ENCODE data around the gene DCST2. TPM values are rescaled to one million over a fixed set of nuclear protein-coding genes. Genes with fewer than 3 reads are reported as not detected.

The DCST2 gene
- total RNA-seq, 1 experiment from 2014 or later = 0.61 TPM

DNA sequence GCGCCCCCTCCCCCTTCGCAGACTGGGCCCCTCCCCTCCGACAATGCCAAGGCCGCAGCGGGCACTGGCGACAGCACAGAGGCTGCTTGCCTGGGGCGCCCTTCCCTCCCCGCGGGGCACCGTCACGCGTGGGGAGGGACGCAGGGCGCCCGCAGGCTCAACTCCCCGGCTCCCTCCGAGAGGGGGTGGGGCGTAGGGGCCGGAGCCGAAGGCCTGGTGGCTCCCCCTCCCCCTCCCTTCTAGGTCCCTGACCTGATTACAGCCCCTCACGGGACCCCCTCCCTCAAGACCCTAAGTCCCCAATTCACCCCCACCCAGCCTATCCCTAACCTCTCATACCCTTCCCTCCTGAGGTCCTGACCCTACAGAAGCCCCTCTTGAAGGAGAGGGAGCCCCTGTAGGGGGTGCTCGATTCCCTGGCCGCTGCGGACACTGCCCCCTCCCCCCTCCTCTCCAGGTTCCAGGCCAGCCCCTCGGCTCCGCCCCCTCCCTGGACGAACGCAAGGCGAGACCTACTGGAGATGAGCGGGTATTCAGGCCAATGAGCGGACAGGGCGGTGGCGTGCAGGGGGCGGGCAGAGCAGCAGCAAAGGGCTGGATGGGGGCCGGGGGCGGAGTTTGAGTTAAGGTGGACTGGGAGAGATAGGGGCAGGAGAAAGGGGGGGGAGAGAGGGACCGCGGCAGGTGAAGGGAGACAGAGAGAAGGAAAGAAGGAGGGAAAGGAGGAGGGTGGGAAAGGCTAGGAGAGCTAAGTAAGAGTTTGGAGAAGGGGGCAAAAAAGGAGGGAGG, 31.7 kb downstream of the DCST2 start:
- H3K27me3 Mint-ChIP-seq (ENCODE audit: insufficient read depth, unreplicated experiment) = no peaks in the 10 kb centered on the region

GRCh38 chr1:155001425-155001674, 32.2 kb downstream of the DCST2 start:
- peak overlapping the region; percentile 92 for H3K4me3 ChIP-seq (ENCODE audit: low read depth, low read length)
- Mint-ChIP-seq H3K4me3 (ENCODE audit: unreplicated experiment) (peak overlapping the region; percentile 96), H3K4me1 (ENCODE audit: low read depth, unreplicated experiment) (peaks cover 25% of the 10 kb centered on the region), H3K27ac (ENCODE audit: unreplicated experiment) (peak overlapping the region; percentile 96), H3K36me3 (ENCODE audit: insufficient read depth, unreplicated experiment) (peaks cover 38% of the 10 kb centered on the region), H3K27me3 (ENCODE audit: insufficient read depth, unreplicated experiment) (no peaks in the 10 kb centered on the region), H3K9me3 (ENCODE audit: unreplicated experiment) (no peaks in the 10 kb centered on the region)
- ChIA-PET CTCF (interaction anchor here (1.0 kb wide), 2 partner anchors 15 to 28 kb away, joined by 3 to 5 read pairs; no protein-coding TSS in a partner anchor), POLR2A (interaction anchor here (0.6 to 0.9 kb wide), 3 partner anchors 18 to 65 kb away, joined by 3 to 4 read pairs (median 3); partner anchors contain the start of genes FLAD1 and PMVK)
- peaks cover 4% of the 10 kb centered on the region for H3K36me3 ChIP-seq (ENCODE audit: control insufficient read depth, insufficient read depth, low read length)
- H3K27me3 ChIP-seq (replicated peaks; ENCODE audit: control insufficient read depth, insufficient read depth, low read length) = no peaks in the 10 kb centered on the region
- no peak for DNase-seq
- peaks cover 19% of the 10 kb centered on the region for H3K4me1 ChIP-seq
- intact Hi-C loops (cut with micrococcal nuclease; ENCODE audit: unreplicated experiment) = loop anchor here (2.0 to 5.0 kb wide), 3 partner anchors 81 to 443 kb away; partner anchors contain the start of genes EFNA1 and UBE2Q1
- TF ChIP-seq, protein P1, sequence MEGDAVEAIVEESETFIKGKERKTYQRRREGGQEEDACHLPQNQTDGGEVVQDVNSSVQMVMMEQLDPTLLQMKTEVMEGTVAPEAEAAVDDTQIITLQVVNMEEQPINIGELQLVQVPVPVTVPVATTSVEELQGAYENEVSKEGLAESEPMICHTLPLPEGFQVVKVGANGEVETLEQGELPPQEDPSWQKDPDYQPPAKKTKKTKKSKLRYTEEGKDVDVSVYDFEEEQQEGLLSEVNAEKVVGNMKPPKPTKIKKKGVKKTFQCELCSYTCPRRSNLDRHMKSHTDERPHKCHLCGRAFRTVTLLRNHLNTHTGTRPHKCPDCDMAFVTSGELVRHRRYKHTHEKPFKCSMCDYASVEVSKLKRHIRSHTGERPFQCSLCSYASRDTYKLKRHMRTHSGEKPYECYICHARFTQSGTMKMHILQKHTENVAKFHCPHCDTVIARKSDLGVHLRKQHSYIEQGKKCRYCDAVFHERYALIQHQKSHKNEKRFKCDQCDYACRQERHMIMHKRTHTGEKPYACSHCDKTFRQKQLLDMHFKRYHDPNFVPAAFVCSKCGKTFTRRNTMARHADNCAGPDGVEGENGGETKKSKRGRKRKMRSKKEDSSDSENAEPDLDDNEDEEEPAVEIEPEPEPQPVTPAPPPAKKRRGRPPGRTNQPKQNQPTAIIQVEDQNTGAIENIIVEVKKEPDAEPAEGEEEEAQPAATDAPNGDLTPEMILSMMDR (IDR thresholded peaks at IDR 0.05; ENCODE audit: insufficient read depth in 1 of 2, low read depth in 1 of 2, low read length in 1 of 2, severe bottlenecking in 1 of 2, unreplicated experiment in 1 of 2) = no peak
- BruUV-seq (replicated peaks) = TSS peak; percentile 2
- no peaks in the 10 kb centered on the region for H3K9me3 ChIP-seq

More for the DNA sequence above, 31.7 kb downstream of the DCST2 start:
- TF ChIP-seq, protein P1 (IDR thresholded peaks at IDR 0.05; ENCODE audit: insufficient read depth in 1 of 2, low read depth in 1 of 2, low read length in 1 of 2, severe bottlenecking in 1 of 2, unreplicated experiment in 1 of 2) = peak; percentile 27 to 75
- H3K4me3 Mint-ChIP-seq (ENCODE audit: unreplicated experiment) = peak overlapping the region; percentile 96
- peaks cover 30% of the 10 kb centered on the region for H3K4me1 Mint-ChIP-seq (ENCODE audit: low read depth, unreplicated experiment)
- peak overlapping the region; percentile 96 for H3K27ac Mint-ChIP-seq (ENCODE audit: unreplicated experiment)
- POLR2A ChIA-PET = interaction anchor here (0.5 to 2.3 kb wide), 7 partner anchors 18 to 65 kb away, joined by 3 to 7 read pairs (median 4); partner anchors contain the start of genes FLAD1 and PMVK
- Histone ChIP-seq H3K36me3 (ENCODE audit: control insufficient read depth, insufficient read depth, low read length) (peaks cover 4% of the 10 kb centered on the region), H3K27me3 (replicated peaks; ENCODE audit: control insufficient read depth, insufficient read depth, low read length) (no peaks in the 10 kb centered on the region), H3K9me3 (no peaks in the 10 kb centered on the region), H3K4me3 (ENCODE audit: low read depth, low read length) (peak overlapping the region; percentile 92), H3K4me1 (peaks cover 25% of the 10 kb centered on the region)
- CTCF ChIA-PET = interaction anchor here (0.6 to 3.2 kb wide), 10 partner anchors 11 to 83 kb away, joined by 3 to 16 read pairs (median 4); partner anchors contain the start of gene ADAM15
- no peaks in the 10 kb centered on the region for H3K9me3 Mint-ChIP-seq (ENCODE audit: unreplicated experiment)
- peaks cover 44% of the 10 kb centered on the region for H3K36me3 Mint-ChIP-seq (ENCODE audit: insufficient read depth, unreplicated experiment)
- BruUV-seq (replicated peaks) = no TSS peak
- DNase-seq = peak; percentile 100
- intact Hi-C loops (cut with micrococcal nuclease; ENCODE audit: unreplicated experiment) = loop anchor here (1.0 to 5.0 kb wide), 6 partner anchors 15 to 443 kb away; partner anchors contain the start of genes EFNA1, EFNA4 and UBE2Q1

DNA sequence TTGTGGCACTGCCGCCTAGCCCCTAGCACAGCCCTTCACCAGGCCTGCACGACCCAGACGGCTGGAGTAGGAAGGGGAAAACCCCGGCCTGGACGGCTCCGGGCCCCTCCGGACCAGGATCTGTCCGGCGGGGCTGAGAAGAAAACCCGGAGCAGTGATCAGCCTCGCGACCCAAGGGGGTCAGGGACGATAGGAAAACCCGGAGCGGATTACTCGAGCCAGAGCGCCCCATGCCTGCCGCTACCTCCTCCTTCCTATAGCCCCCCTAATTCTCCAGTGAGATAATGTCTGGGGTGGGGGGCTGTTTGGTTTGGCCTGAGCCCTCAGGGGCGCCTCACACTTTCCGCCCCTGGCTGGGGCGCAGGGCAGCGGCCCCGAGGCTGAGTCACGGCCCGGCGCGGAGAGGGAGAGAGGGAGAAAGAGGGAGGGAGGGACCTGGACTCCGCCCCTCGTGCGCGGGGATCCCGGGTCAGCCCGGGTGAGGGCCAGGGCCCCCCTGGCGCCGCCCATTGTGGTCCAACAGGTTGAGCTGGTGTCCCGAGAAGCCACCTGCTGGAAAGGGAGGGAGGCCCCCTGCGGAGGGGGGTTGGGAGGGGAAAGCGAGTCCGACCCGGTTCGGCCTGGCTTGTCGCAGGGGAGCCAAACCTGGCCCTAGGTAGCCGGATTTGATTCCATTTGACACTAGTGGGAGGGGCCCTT, 32.7 kb downstream of the DCST2 start:
- POLR2A ChIA-PET = interaction anchor here (0.5 to 2.1 kb wide), 5 partner anchors 18 to 64 kb away, joined by 3 to 75 read pairs (median 3); partner anchors contain the start of genes FLAD1, PMVK and SHC1
- TF ChIP-seq, protein P1 (IDR thresholded peaks at IDR 0.05; ENCODE audit: insufficient read depth in 1 of 2, low read depth in 1 of 2, low read length in 1 of 2, severe bottlenecking in 1 of 2, unreplicated experiment in 1 of 2) = peak in 1 of 2 experiments; percentile 24
- Mint-ChIP-seq H3K27ac (ENCODE audit: unreplicated experiment) (peak overlapping the region; percentile 96), H3K9me3 (ENCODE audit: unreplicated experiment) (no peaks in the 10 kb centered on the region), H3K36me3 (ENCODE audit: insufficient read depth, unreplicated experiment) (peaks cover 37% of the 10 kb centered on the region), H3K4me1 (ENCODE audit: low read depth, unreplicated experiment) (peaks cover 22% of the 10 kb centered on the region), H3K4me3 (ENCODE audit: unreplicated experiment) (peak overlapping the region; percentile 96), H3K27me3 (ENCODE audit: insufficient read depth, unreplicated experiment) (no peaks in the 10 kb centered on the region)
- peaks cover 1% of the 10 kb centered on the region for H3K36me3 ChIP-seq (ENCODE audit: control insufficient read depth, insufficient read depth, low read length)
- CTCF ChIA-PET = interaction anchor here (1.0 to 2.1 kb wide), 3 partner anchors 16 to 50 kb away, joined by 3 to 7 read pairs (median 5); partner anchors contain the start of gene ADAM15
- DNase-seq = peak; percentile 99 to 100
- peak overlapping the region; percentile 92 for H3K4me3 ChIP-seq (ENCODE audit: low read depth, low read length)
- H3K9me3 ChIP-seq = no peaks in the 10 kb centered on the region
- peaks cover 15% of the 10 kb centered on the region for H3K4me1 ChIP-seq
- no peaks in the 10 kb centered on the region for H3K27me3 ChIP-seq (replicated peaks; ENCODE audit: control insufficient read depth, insufficient read depth, low read length)
- BruUV-seq (replicated peaks) = no TSS peak
- intact Hi-C loops (cut with micrococcal nuclease; ENCODE audit: unreplicated experiment) = loop anchor here (1.0 to 5.0 kb wide), 5 partner anchors 18 to 442 kb away; partner anchors contain the start of genes EFNA1, FLAD1, PYGO2 and UBE2Q1
